AG08396 (cell line): ENCODE results near the gene UIMC1.
"Not testable (repeated sequence)": the region's sequence is repeated elsewhere in the genome, so short reads cannot be mapped to it uniquely, and the experiment has no call there.

Experiments
- DNase-seq: peaks from one replicate; pipeline ENCODE4 v3.0.0; 2012; ENCODE audit warnings: low spot score, mixed read lengths

Gene UIMC1

GRCh38 chr5:177005619-177006264, 837 bp downstream of the UIMC1 start:
- peak; percentile 82 for DNase-seq

GRCh38 chr5:177004961-177005360, 1.6 kb downstream of the UIMC1 start:
- DNase-seq, result no peak

- DNase-seq, result no peak
Measured at GRCh38 chr5:177003649-177004048, 2.9 kb downstream of the UIMC1 start.

- DNase-seq, result not testable (repeated sequence)
Measured at GRCh38 chr5:176999526-176999925, 7.1 kb downstream of the UIMC1 start.

- DNase-seq, result no peak
Measured at GRCh38 chr5:176998828-176999227, 7.8 kb downstream of the UIMC1 start.

- DNase-seq, result no peak
Measured at GRCh38 chr5:176996780-176997179, 9.8 kb downstream of the UIMC1 start.

GRCh38 chr5:176995896-176996767, 10.4 kb downstream of the UIMC1 start:
- DNase-seq, result peak; percentile 30

- DNase-seq, result no peak
Measured at GRCh38 chr5:176995122-176995490, 11.5 kb downstream of the UIMC1 start.

- DNase-seq, result no peak
Measured at GRCh38 chr5:176994460-176995121, 12.0 kb downstream of the UIMC1 start.

- DNase-seq, result not testable (repeated sequence)
Measured at GRCh38 chr5:176993081-176993480, 13.5 kb downstream of the UIMC1 start.

GRCh38 chr5:176987583-176987982, 19.0 kb downstream of the UIMC1 start:
- DNase-seq, result no peak

- no peak for DNase-seq
Measured at GRCh38 chr5:176986280-176986679, 20.3 kb downstream of the UIMC1 start.

- DNase-seq, result no peak
Measured at GRCh38 chr5:176985516-176985915, 21.1 kb downstream of the UIMC1 start.

- not testable (repeated sequence) for DNase-seq
Measured at GRCh38 chr5:176984176-176984575, 22.4 kb downstream of the UIMC1 start.

- DNase-seq, result not testable (repeated sequence)
Measured at GRCh38 chr5:176983593-176983992, 23.0 kb downstream of the UIMC1 start.

GRCh38 chr5:176983112-176983511, 23.5 kb downstream of the UIMC1 start:
- not testable (repeated sequence) for DNase-seq

- no peak for DNase-seq
Measured at GRCh38 chr5:176980818-176981217, 25.8 kb downstream of the UIMC1 start.

- no peak for DNase-seq
Measured at GRCh38 chr5:176979669-176980068, 26.9 kb downstream of the UIMC1 start.

- no peak for DNase-seq
Measured at GRCh38 chr5:176965633-176966032, 40.9 kb downstream of the UIMC1 start.

GRCh38 chr5:176959051-176959450, 47.5 kb downstream of the UIMC1 start:
- DNase-seq, result peak; percentile 18

GRCh38 chr5:176956756-176957155, 49.8 kb downstream of the UIMC1 start:
- no peak for DNase-seq

GRCh38 chr5:176955895-176956294, 50.7 kb downstream of the UIMC1 start:
- DNase-seq, result no peak

GRCh38 chr5:176954050-176954449, 52.5 kb downstream of the UIMC1 start:
- no peak for DNase-seq
